H9 (cell line): ENCODE data around the gene GPN3. TPM values are rescaled to one million over a fixed set of nuclear protein-coding genes. Genes with fewer than 3 reads are reported as not detected.

Source experiments
- DNase-seq: peaks from one replicate; pipeline ENCODE4 v3.0.0-alpha.2; 2017
- H2AFZ ChIP-seq: one replicate; pipeline ENCODE4 v1.6.1; 2013; ENCODE audit warnings: mild to moderate bottlenecking, low read length, control low read depth, moderate library complexity
- H2AK5ac ChIP-seq: 2 replicates; pipeline ENCODE4 v1.6.1; 2013; ENCODE audit warnings: low read length, control low read depth, mixed read lengths; ENCODE audit not compliant: insufficient read length
- H2BK120ac ChIP-seq: one replicate; pipeline ENCODE4 v1.6.1; 2013; ENCODE audit warnings: low read depth, mild to moderate bottlenecking, low read length, control low read depth, inconsistent platforms; ENCODE audit not compliant: poor library complexity, severe bottlenecking
- H2BK12ac ChIP-seq: 2 replicates; pipeline ENCODE4 v1.6.1; 2013; ENCODE audit warnings: low read length, control low read depth, mixed read lengths, low read depth; ENCODE audit not compliant: insufficient read length
- H2BK15ac ChIP-seq: 2 replicates; pipeline ENCODE4 v1.6.1; 2013; ENCODE audit warnings: low read depth, low read length, control low read depth
- H2BK20ac ChIP-seq: one replicate; pipeline ENCODE4 v1.6.1; 2013; ENCODE audit warnings: low read depth, mild to moderate bottlenecking, low read length, control low read depth, inconsistent platforms; ENCODE audit not compliant: poor library complexity, severe bottlenecking
- H2BK5ac ChIP-seq: 2 replicates; pipeline ENCODE4 v1.6.1; 2013; ENCODE audit warnings: low read length, control low read depth, mixed read lengths; ENCODE audit not compliant: insufficient read length
- H3K14ac ChIP-seq: 2 replicates; pipeline ENCODE4 v1.6.1; 2013; ENCODE audit warnings: low read length, control low read depth; ENCODE audit not compliant: insufficient read depth
- H3K18ac ChIP-seq: 2 replicates; pipeline ENCODE4 v1.6.1; 2013; ENCODE audit warnings: low read depth, mild to moderate bottlenecking, mixed read lengths, low read length, control low read depth; ENCODE audit not compliant: insufficient read length
- H3K23ac ChIP-seq: 2 replicates; pipeline ENCODE4 v1.6.1; 2013; ENCODE audit warnings: low read length, control low read depth, mixed read lengths, low read depth; ENCODE audit not compliant: insufficient read length
- H3K23me2 ChIP-seq: 2 replicates; pipeline ENCODE4 v1.6.1; 2013; ENCODE audit warnings: low read depth, mild to moderate bottlenecking, mixed read lengths, low read length, control low read depth; ENCODE audit not compliant: insufficient read length, poor library complexity, severe bottlenecking
- H3K27ac ChIP-seq: 2 replicates; pipeline ENCODE4 v1.5.1; 2013; ENCODE audit warnings: low read length, control low read depth, mixed read lengths, low read depth; ENCODE audit not compliant: insufficient read length
- H3K27me3 ChIP-seq: 2 replicates; pipeline ENCODE4 v1.6.1; 2013; ENCODE audit warnings: low read length, control low read depth, inconsistent platforms; ENCODE audit not compliant: insufficient read depth
- H3K4ac ChIP-seq: 2 replicates; pipeline ENCODE4 v1.6.1; 2013; ENCODE audit warnings: low read depth, mild to moderate bottlenecking, control low read depth, inconsistent platforms, low read length, moderate library complexity
- H3K4me1 ChIP-seq: 2 replicates; pipeline ENCODE4 v1.6.1; 2013; ENCODE audit warnings: low read length, control low read depth, inconsistent platforms; ENCODE audit not compliant: insufficient read depth
- H3K4me2 ChIP-seq: 2 replicates; pipeline ENCODE4 v1.6.1; 2013; ENCODE audit warnings: low read length, control low read depth, mixed read lengths; ENCODE audit not compliant: insufficient read length, insufficient read depth
- H3K56ac ChIP-seq: 2 replicates; pipeline ENCODE4 v1.6.1; 2013; ENCODE audit warnings: low read depth, mild to moderate bottlenecking, mixed read lengths, low read length, control low read depth; ENCODE audit not compliant: insufficient read length
- H3K79me1 ChIP-seq: 2 replicates; pipeline ENCODE4 v1.6.1; 2013; ENCODE audit warnings: low read depth, mild to moderate bottlenecking, moderate library complexity, low read length, control low read depth, inconsistent platforms; ENCODE audit not compliant: insufficient read depth, poor library complexity, severe bottlenecking
- H3K79me2 ChIP-seq: 2 replicates; pipeline ENCODE4 v1.6.1; 2013; ENCODE audit warnings: low read length, control low read depth, inconsistent platforms; ENCODE audit not compliant: insufficient read depth
- H3K9ac ChIP-seq: 2 replicates; pipeline ENCODE4 v1.6.1; 2013; ENCODE audit warnings: low read length, control low read depth, mixed read lengths; ENCODE audit not compliant: insufficient read length; ENCODE audit errors: extremely low read depth
- H3K9me3 ChIP-seq: one replicate; pipeline ENCODE4 v1.6.1; 2013; ENCODE audit warnings: low read depth, low read length, inconsistent platforms; ENCODE audit not compliant: control insufficient read depth
- H3T11ph ChIP-seq: one replicate; pipeline ENCODE4 v1.6.1; 2013; ENCODE audit warnings: mild to moderate bottlenecking, low read length, control low read depth, inconsistent platforms
- H4K20me1 ChIP-seq: one replicate; pipeline ENCODE4 v1.6.1; 2013; ENCODE audit not compliant: control insufficient read depth, insufficient read length, insufficient read depth
- H4K5ac ChIP-seq: 2 replicates; pipeline ENCODE4 v1.6.1; 2013; ENCODE audit warnings: low read depth, mild to moderate bottlenecking, mixed read lengths, low read length, control low read depth; ENCODE audit not compliant: insufficient read length
- H4K8ac ChIP-seq: replicated peaks from 2 replicates; pipeline ENCODE4 v1.6.1; 2013; ENCODE audit warnings: low read length, control low read depth, mixed read lengths, low read depth; ENCODE audit not compliant: insufficient read length
- H4K91ac ChIP-seq: 2 replicates; pipeline ENCODE4 v1.6.1; 2013; ENCODE audit warnings: low read depth, mild to moderate bottlenecking, moderate library complexity, mixed read lengths, low read length, control low read depth; ENCODE audit not compliant: insufficient read length
- H3K27ac Mint-ChIP-seq, 3 experiments: 2 replicates in 2 of 3; 3 replicates in 1 of 3; pipeline ENCODE4 v1.8.0; 2020 to 2021; ENCODE audit warnings: mixed read lengths in 3 of 3, mild to moderate bottlenecking in 1 of 3, moderate library complexity in 1 of 3
- H3K27me3 Mint-ChIP-seq: 2 replicates; pipeline ENCODE4 v1.8.0; 2021; ENCODE audit warnings: low read depth, mild to moderate bottlenecking, moderate library complexity, mixed read lengths
- H3K36me3 Mint-ChIP-seq, 3 experiments: 2 replicates in 2 of 3; 3 replicates in 1 of 3; pipeline ENCODE4 v1.8.0; 2020 to 2021; ENCODE audit warnings: low read depth in 3 of 3, mixed read lengths in 3 of 3; ENCODE audit not compliant: insufficient read depth in 1 of 3
- H3K4me1 Mint-ChIP-seq, 2 experiments: 2 replicates each; pipeline ENCODE4 v1.8.0; 2020; ENCODE audit warnings: mixed read lengths in 2 of 2
- H3K4me3 Mint-ChIP-seq, 2 experiments: 2 replicates in 1 of 2; 3 replicates in 1 of 2; pipeline ENCODE4 v1.8.0; 2020 to 2021; ENCODE audit warnings: mild to moderate bottlenecking in 2 of 2, mixed read lengths in 2 of 2, moderate library complexity in 1 of 2
- H3K9me3 Mint-ChIP-seq, 2 experiments: 2 replicates in 1 of 2; 3 replicates in 1 of 2; pipeline ENCODE4 v1.8.0; 2020; ENCODE audit warnings: mild to moderate bottlenecking in 2 of 2, mixed read lengths in 2 of 2, moderate library complexity in 1 of 2
- WGBS: extraction: QIAGEN DNeasy Blood & Tissue Kit; methylation state at CpG from one replicate; pipeline ENCODE4 v1.1.7; 2013; ENCODE audit warnings: missing lambda C conversion rate, low lambda C conversion rate, mixed read lengths; ENCODE audit not compliant: insufficient read length; ENCODE audit errors: extremely low coverage; 5-methylcytosine and 5-hydroxymethylcytosine counted together
- total RNA-seq: library from RNA; stranded (reverse); gene quantifications from 2 replicates; pipeline ENCODE4 v1.2.1, GENCODE V29; 2021
- TF ChIP-seq, protein P1 (sequence below): fragments of 200-600 bp; sonication (generic); conservative IDR thresholded peaks from 3 replicates; pipeline ENCODE4 v1.8.0; 2021; ENCODE audit warnings: antibody characterized with exemption, mild to moderate bottlenecking

The GPN3 gene
- total RNA-seq, 1 experiment from 2014 or later = 45.3 TPM

DNA sequence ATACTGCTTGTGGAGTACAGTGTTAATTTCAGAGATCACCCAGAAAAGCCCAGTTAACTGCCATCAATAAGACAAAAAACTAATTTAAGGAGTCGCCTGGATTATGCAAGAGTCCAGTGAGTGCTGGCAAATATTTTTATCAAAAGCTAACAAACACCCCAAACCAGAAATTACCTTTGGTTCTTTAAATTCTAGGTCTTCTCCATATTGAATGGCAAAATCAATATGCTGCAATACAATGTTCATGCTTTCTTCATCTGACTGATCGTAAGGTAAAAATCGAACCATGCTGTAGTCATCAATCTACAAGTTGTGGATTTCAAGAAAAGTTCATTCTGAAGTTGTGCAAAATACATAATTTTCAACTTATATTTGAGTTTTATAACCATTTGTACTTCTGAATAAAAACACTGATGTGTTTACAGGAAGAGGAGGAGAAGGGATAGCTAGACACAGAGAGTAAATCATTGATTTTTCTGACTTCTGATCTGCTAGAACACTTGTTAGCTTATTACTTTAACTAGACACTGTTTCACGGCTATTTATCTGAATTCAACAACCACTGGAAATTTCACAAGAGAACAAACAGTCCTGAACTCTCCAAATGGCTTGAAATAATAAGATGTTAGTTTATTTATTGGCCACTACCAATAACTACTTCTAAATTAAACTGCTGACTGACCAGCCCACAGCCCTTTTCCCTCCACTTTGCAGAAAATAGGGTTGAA lies 14.3 kb downstream of the GPN3 start:
- Histone ChIP-seq H2BK120ac (no peak overlapping the region), H3K9ac (no peak overlapping the region), H2BK20ac (no peak overlapping the region), H3K4me2 (no peak overlapping the region), H3T11ph (no peak overlapping the region), H3K9me3 (no peaks in the 10 kb centered on the region), H3K23ac (no peak overlapping the region), H3K14ac (no peak overlapping the region), H4K8ac (no peak overlapping the region), H3K4me1 (no peaks in the 10 kb centered on the region), H3K4ac (no peak overlapping the region), H3K18ac (no peak overlapping the region), H3K27ac (no peak overlapping the region), H3K23me2 (no peaks in the 10 kb centered on the region), H4K20me1 (no peaks in the 10 kb centered on the region), H4K5ac (no peak overlapping the region), H3K79me2 (peaks cover 3% of the 10 kb centered on the region; the same call in 1 of the 2 replicates), H2AFZ (no peak overlapping the region), H2BK12ac (no peak overlapping the region), H2AK5ac (no peak overlapping the region), H4K91ac (no peak overlapping the region), H2BK15ac (no peak overlapping the region), H3K79me1 (no peaks in the 10 kb centered on the region), H2BK5ac (no peak overlapping the region), H3K27me3 (no peaks in the 10 kb centered on the region), H3K56ac (no peak overlapping the region)
- Mint-ChIP-seq H3K4me1 (peaks cover 5 to 10% of the 10 kb centered on the region in 2 experiments), H3K36me3 (peaks cover 11 to 58% (median 32%) of the 10 kb centered on the region in 3 experiments; a peak in 6 of 7 replicates), H3K27me3 (no peaks in the 10 kb centered on the region), H3K4me3 (no peak overlapping the region), H3K9me3 (no peaks in the 10 kb centered on the region; a peak in 1 of 5 replicates), H3K27ac (no peak overlapping the region)
- no peak for DNase-seq
- TF ChIP-seq, protein P1, sequence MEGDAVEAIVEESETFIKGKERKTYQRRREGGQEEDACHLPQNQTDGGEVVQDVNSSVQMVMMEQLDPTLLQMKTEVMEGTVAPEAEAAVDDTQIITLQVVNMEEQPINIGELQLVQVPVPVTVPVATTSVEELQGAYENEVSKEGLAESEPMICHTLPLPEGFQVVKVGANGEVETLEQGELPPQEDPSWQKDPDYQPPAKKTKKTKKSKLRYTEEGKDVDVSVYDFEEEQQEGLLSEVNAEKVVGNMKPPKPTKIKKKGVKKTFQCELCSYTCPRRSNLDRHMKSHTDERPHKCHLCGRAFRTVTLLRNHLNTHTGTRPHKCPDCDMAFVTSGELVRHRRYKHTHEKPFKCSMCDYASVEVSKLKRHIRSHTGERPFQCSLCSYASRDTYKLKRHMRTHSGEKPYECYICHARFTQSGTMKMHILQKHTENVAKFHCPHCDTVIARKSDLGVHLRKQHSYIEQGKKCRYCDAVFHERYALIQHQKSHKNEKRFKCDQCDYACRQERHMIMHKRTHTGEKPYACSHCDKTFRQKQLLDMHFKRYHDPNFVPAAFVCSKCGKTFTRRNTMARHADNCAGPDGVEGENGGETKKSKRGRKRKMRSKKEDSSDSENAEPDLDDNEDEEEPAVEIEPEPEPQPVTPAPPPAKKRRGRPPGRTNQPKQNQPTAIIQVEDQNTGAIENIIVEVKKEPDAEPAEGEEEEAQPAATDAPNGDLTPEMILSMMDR = no peak
- WGBS = no CpG with 5 or more reads among the region's 4 CpGs
